Fibroblast of skin of right biceps (primary cell): ENCODE data around the gene GPNMB.
"Not testable (repeated sequence)": the region's sequence is repeated elsewhere in the genome, so short reads cannot be mapped to it uniquely, and the experiment has no call there.

Source experiments
- DNase-seq: peaks from one replicate; pipeline ENCODE4 v3.0.0-alpha.2; 2013

The GPNMB gene

GRCh38 chr7:23246555-23246954 is at the start of gene GPNMB:
TSS of gene GPNMB (plus strand) at chr7:23246775. CDS start at chr7:23246858, 83 bp downstream.
- DNase-seq = peak; percentile 90

GRCh38 chr7:23197745-23198144 is 48.8 kb upstream of the GPNMB start:
- not testable (repeated sequence) for DNase-seq

DNA sequence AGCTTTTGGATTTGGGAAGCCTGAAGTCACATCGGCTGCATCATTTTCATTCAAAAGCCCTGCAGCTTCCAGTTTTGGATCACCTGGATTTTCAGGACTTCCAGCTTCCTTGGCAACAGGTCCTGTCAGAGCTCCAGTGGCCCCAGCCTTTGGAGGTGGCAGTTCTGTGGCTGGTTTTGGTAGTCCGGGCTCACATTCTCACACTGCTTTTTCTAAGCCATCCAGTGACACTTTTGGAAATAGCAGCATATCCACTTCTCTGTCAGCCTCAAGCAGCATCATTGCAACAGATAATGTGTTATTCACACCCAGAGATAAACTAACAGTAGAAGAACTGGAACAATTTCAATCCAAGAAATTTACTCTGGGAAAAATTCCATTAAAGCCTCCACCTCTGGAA is 46.2 kb upstream of the GPNMB start:
- no peak for DNase-seq

GRCh38 chr7:23204241-23204640 is 42.3 kb upstream of the GPNMB start:
- no peak for DNase-seq

GRCh38 chr7:23205577-23205908 is 41.0 kb upstream of the GPNMB start:
- no peak for DNase-seq

DNA sequence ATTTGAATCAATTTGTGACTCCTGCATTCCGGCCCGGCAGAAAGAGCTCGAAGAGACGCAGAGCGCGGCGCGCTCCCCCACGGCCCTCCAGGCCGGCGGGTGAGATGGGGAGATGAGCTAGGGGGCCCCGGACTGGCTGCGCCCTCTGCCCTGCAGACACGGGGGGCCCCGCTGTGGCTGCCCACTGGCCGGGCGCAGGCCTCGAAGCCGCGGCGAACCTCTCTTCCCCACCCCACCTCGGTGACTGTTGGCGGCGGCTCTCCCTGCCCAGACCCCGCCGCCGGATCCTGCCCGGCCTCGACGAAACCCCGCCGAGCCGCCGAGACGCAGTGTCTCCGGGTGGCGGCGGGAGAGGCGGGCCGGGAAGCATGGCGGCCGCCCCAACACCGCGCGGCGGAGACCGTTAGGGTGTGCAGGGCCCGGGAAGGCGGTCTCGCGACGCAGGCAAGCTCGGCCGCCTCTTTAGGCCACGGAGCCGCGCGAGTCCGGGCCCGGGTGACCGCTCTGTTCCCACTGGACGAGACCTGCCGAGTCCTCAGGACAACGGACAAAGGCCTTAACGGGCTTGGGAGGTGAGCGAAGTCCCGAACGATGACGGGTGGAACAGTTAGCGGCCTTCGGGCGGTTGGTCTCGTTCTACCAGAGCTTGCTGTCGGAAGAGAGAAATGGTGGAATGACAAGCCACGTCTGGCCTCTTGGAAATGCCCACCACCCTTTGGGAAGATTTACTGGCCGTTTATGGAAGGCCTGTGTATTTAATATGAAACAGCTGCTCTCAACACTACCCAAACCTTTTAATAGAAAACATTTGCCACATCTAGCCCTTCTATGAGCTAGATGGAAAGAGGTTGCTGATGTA is 40.4 kb upstream of the GPNMB start:
- DNase-seq = peak; percentile 27

- no peak for DNase-seq
These were observed 39.6 kb upstream of the GPNMB start for GRCh38 chr7:23207021-23207420.

- no peak for DNase-seq
These were observed 38.7 kb upstream of the GPNMB start for GRCh38 chr7:23207884-23208283.

- no peak for DNase-seq
These were observed 38.3 kb upstream of the GPNMB start for GRCh38 chr7:23208316-23208715.

- no peak for DNase-seq
These were observed 36.1 kb upstream of the GPNMB start for GRCh38 chr7:23210506-23210905.

GRCh38 chr7:23211589-23211988 is 35.0 kb upstream of the GPNMB start:
- no peak for DNase-seq

GRCh38 chr7:23212395-23212794 is 34.2 kb upstream of the GPNMB start:
- no peak for DNase-seq

- no peak for DNase-seq
These were observed 33.7 kb upstream of the GPNMB start for GRCh38 chr7:23212841-23213240.

DNA sequence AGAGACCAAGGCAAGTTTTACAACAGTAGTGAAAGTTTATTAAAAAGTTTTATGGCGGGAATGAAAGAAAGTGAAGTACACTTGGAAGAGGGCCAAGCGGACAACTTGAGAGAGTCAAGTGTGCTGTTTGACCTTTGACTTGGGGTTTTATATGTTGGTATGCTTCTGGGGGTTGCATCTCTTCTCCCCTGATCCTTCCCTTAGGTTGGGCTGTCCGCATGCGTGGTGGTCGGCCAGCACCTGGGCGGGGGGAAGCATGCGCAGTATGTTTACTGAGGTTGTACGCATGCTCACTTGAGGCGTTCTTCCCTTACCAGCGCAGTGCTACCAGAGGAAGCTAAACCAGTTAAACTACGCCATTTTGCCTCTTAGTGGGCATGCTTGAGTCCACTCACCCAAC is 32.8 kb upstream of the GPNMB start:
- DNase-seq = no peak

DNA sequence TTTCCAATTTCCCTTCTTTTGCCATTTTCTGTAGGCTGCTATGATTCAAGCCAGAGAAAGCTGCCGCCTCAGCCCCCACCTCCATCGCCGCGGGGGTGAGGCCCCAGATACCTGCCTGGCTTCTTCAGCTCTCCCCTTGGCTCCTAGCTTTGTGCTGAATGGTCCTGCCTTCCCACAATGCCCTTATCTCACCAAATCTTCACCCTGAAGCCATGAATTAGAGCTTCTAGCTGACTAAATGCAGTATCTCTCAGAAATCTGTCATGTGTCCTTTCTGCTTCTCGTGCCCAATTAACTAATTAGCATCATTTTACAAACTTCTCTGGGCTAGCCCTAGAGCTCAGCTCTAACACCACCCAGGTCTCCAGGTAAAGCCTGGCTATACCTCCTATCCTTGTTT is 32.2 kb upstream of the GPNMB start:
- no peak for DNase-seq

GRCh38 chr7:23214938-23215337 is 31.6 kb upstream of the GPNMB start:
- no peak for DNase-seq

GRCh38 chr7:23216021-23216420 is 30.6 kb upstream of the GPNMB start:
- no peak for DNase-seq

DNA sequence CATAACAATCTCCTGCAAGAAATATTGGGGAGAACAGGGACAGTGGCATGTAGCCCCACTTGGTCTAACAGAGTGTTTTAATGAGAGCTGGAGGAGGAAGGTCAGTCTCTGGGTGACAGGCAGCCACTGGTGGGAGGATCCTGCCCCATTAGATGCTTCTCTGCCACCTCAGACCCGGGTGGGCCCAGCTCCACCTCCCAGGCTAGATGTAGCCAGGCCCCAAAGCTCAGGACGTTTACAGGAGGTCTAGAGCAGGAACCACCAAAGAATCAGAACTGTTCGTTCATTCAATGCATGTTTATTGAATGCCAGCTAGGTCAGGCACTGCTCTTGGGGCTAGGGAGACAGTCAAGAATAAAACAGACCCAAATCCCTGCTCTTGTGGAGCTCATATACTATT is 28.4 kb upstream of the GPNMB start:
- no peak for DNase-seq

DNA sequence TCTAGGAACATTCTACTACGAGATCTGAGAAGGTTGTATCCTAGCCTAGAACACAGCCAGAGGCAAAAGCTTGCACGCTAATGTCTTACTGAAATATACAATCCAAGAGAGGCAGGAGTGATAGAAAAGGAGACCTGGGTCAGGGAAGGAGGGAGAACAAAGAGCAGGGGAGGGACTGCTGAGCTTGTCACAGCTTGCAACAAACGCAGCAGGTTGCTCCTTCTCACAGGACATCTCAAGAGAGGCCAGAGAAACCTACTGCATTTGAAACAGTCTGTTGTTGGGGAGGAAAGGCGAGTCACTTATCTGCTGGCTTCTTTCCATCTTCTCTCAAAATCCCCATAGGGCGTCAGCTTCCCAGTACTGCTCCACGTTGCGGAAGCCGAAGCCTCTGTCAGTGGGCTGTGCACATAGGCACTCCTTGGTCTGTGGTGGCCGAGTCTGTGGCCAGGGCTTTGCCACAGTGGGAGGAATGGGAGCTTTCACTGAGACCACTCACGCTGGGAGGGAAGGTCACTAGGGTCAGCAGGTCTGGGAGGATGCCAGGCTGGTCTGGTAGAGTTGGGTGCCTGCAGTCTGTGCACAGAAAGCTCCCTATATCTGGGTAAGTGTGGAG is 25.8 kb upstream of the GPNMB start:
- no peak for DNase-seq

DNA sequence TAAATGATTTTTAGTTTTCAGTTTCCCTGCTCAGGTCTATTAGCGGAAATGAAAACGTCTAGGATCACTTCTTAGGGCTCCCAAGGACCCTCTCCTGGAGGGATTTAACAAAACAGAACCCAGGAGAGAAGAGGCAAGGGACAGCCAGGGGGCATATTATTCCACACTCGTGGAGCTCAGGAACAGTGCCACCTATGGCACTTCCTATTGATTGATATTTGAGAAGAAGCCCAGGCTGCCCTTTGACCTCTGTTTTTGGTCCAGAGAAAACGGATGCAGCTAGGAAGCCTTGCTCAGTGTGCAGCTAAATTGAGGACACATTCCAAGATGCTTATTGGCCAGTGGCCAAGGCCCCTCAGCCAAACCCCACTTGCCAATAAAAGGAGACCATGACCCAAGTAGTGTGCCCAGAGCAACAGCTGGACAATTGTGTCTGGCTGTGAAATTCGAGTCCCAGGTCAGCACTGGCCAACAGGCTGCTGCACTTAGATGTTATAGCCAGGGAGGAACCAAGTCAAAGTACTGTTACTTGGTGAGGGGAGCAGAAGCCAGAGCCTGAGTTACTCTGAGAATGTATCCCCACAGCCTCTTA is 24.0 kb upstream of the GPNMB start:
- no peak for DNase-seq

- DNase-seq = not testable (repeated sequence)
These were observed 22.2 kb upstream of the GPNMB start for GRCh38 chr7:23224364-23224763.

- no peak for DNase-seq
These were observed 19.6 kb upstream of the GPNMB start for GRCh38 chr7:23226844-23227450.

DNA sequence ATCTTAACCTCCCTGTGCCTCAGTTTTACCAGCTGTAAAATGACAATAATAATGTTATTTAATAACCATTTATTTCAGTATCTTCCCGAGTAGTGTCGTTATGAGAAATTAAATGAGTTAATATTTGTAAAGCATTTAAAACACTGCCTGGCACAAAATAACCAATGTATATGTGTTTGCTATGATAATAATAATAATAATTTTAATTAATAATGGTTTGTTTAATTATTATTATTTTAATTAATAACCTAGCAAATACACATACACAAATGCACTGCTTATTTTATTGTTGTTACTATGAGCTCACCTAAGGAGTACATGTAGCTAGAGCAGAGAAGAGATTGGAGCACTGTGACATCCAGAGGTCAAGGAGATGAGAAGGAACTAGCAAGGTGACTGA is 18.2 kb upstream of the GPNMB start:
- DNase-seq = no peak

DNA sequence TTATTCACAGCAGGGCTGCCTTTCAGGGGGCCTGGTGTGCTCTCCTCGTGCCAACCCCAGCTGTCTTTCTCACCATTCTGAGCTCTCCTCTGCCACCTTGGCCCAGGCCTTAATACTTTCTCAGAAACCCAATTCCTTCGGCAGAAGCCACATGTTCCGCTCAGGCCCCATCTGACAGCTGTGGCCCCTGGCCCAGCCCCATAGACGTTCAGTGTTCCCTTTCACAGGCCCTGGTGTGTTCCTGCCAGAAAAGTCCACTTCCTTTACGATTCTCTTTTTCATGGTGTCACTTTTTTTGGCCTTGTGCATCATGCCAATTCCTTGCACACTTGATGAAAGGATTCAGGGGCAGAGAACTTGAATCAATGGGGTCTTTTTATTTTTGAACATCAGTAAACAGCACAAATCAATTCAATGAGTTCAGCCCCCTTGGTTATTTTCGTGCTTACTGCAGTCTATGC is 15.9 kb upstream of the GPNMB start:
- no peak for DNase-seq
